ENCODE measurements around the gene TAF13. TPM values are rescaled to one million over a fixed set of nuclear protein-coding genes. Genes with fewer than 3 reads are reported as not detected.

The TAF13 gene
- total RNA-seq, 1 donor from 2014 or later: 42.3 TPM

GRCh38 chr1:109111386-109112055, 35.7 kb upstream of the TAF13 start:
- peaks cover 56% of the 10 kb centered on the region for H3K27me3 Mint-ChIP-seq (ENCODE audit: unreplicated experiment)

GRCh38 chr1:109109906-109110305, 34.1 kb upstream of the TAF13 start:
- no peak for TF ChIP-seq CTCF (IDR thresholded peaks at IDR 0.05)
- Mint-ChIP-seq H3K4me1 (ENCODE audit: unreplicated experiment) (peaks cover 15% of the 10 kb centered on the region), H3K27ac (ENCODE audit: unreplicated experiment) (no peak overlapping the region), H3K4me3 (ENCODE audit: unreplicated experiment) (no peak overlapping the region), H3K27me3 (ENCODE audit: unreplicated experiment) (peaks cover 46% of the 10 kb centered on the region), H3K36me3 (ENCODE audit: unreplicated experiment) (peaks cover under 1% of the 10 kb centered on the region), H3K9me3 (ENCODE audit: unreplicated experiment) (no peaks in the 10 kb centered on the region)
- no peak for DNase-seq (ENCODE audit: extremely low spot score, unreplicated experiment)

More at GRCh38 chr1:109111386-109112055, 35.7 kb upstream of the TAF13 start:
- no peak for DNase-seq (ENCODE audit: extremely low spot score, unreplicated experiment)
- H3K4me1 Mint-ChIP-seq (ENCODE audit: unreplicated experiment): peaks cover 15% of the 10 kb centered on the region
- H3K9me3 Mint-ChIP-seq (ENCODE audit: unreplicated experiment): no peaks in the 10 kb centered on the region
- H3K4me3 Mint-ChIP-seq (ENCODE audit: unreplicated experiment): no peak overlapping the region
- no peak for TF ChIP-seq CTCF (IDR thresholded peaks at IDR 0.05)
- H3K27ac Mint-ChIP-seq (ENCODE audit: unreplicated experiment): no peak overlapping the region
- H3K36me3 Mint-ChIP-seq (ENCODE audit: unreplicated experiment): peaks cover 3% of the 10 kb centered on the region

GRCh38 chr1:109107785-109108184, 32.0 kb upstream of the TAF13 start:
- H3K9me3 Mint-ChIP-seq (ENCODE audit: unreplicated experiment): no peaks in the 10 kb centered on the region
- H3K27ac Mint-ChIP-seq (ENCODE audit: unreplicated experiment): no peak overlapping the region
- no peak overlapping the region for H3K4me3 Mint-ChIP-seq (ENCODE audit: unreplicated experiment)
- no peak for DNase-seq (ENCODE audit: extremely low spot score, unreplicated experiment)
- TF ChIP-seq CTCF (IDR thresholded peaks at IDR 0.05): no peak
- H3K36me3 Mint-ChIP-seq (ENCODE audit: unreplicated experiment): peaks cover 2% of the 10 kb centered on the region
- H3K4me1 Mint-ChIP-seq (ENCODE audit: unreplicated experiment): peaks cover 3% of the 10 kb centered on the region
- peaks cover 28% of the 10 kb centered on the region for H3K27me3 Mint-ChIP-seq (ENCODE audit: unreplicated experiment)

- TF ChIP-seq CTCF (IDR thresholded peaks at IDR 0.05): no peak
- Mint-ChIP-seq H3K4me3 (ENCODE audit: unreplicated experiment) (no peak overlapping the region), H3K9me3 (ENCODE audit: unreplicated experiment) (no peaks in the 10 kb centered on the region), H3K27me3 (ENCODE audit: unreplicated experiment) (peaks cover 19% of the 10 kb centered on the region), H3K36me3 (ENCODE audit: unreplicated experiment) (peaks cover 2% of the 10 kb centered on the region), H3K27ac (ENCODE audit: unreplicated experiment) (no peak overlapping the region), H3K4me1 (ENCODE audit: unreplicated experiment) (peaks cover 3% of the 10 kb centered on the region)
- no peak for DNase-seq (ENCODE audit: extremely low spot score, unreplicated experiment)
These were observed 30.1 kb upstream of the TAF13 start for GRCh38 chr1:109105881-109106280.

- no peak for TF ChIP-seq CTCF (IDR thresholded peaks at IDR 0.05)
- no peaks in the 10 kb centered on the region for H3K9me3 Mint-ChIP-seq (ENCODE audit: unreplicated experiment)
- H3K27ac Mint-ChIP-seq (ENCODE audit: unreplicated experiment): no peak overlapping the region
- no peak for DNase-seq (ENCODE audit: extremely low spot score, unreplicated experiment)
- peaks cover 6% of the 10 kb centered on the region for H3K27me3 Mint-ChIP-seq (ENCODE audit: unreplicated experiment)
- peaks cover 6% of the 10 kb centered on the region for H3K4me1 Mint-ChIP-seq (ENCODE audit: unreplicated experiment)
- peaks cover 2% of the 10 kb centered on the region for H3K36me3 Mint-ChIP-seq (ENCODE audit: unreplicated experiment)
- H3K4me3 Mint-ChIP-seq (ENCODE audit: unreplicated experiment): no peak overlapping the region
These were observed 28.8 kb upstream of the TAF13 start for GRCh38 chr1:109104364-109105151.
